ENCODE data around the gene NAXE. TPM values are rescaled to one million over a fixed set of nuclear protein-coding genes. Genes with fewer than 3 reads are reported as not detected.
"Not testable (repeated sequence)": the region's sequence is repeated elsewhere in the genome, so short reads cannot be mapped to it uniquely, and the experiment has no call there.

NAXE gene
- total and polyA plus RNA-seq, 5 experiments from 2014 or later, result 39.7 to 124 (median 85.6) TPM

GRCh38 chr1:156627313-156627880 lies 35.8 kb downstream of the NAXE start:
- peaks cover 6 to 14% (median 11%) of the 10 kb centered on the region in 4 donors for H3K4me1 Mint-ChIP-seq
- no peak overlapping the region for H3K4me3 Mint-ChIP-seq
- no peak overlapping the region for H3K27ac Mint-ChIP-seq
- H3K36me3 Mint-ChIP-seq, result no peaks in the 10 kb centered on the region
- DNase-seq (peak in 5 of 10 donors; percentile 16 to 37 (median 35)), ATAC-seq (no peak)
- peaks cover 31 to 58% (median 50%) of the 10 kb centered on the region in 5 donors for H3K27me3 Mint-ChIP-seq
- POLR2A ChIA-PET, result interaction anchor here (0.6 to 0.7 kb wide), 2 partner anchors 74 to 256 kb away, joined by 3 to 5 read pairs; no protein-coding TSS in a partner anchor
- peaks cover 0 to 2% (median 0%) of the 10 kb centered on the region in 9 donors for H3K9me3 Mint-ChIP-seq

DNA sequence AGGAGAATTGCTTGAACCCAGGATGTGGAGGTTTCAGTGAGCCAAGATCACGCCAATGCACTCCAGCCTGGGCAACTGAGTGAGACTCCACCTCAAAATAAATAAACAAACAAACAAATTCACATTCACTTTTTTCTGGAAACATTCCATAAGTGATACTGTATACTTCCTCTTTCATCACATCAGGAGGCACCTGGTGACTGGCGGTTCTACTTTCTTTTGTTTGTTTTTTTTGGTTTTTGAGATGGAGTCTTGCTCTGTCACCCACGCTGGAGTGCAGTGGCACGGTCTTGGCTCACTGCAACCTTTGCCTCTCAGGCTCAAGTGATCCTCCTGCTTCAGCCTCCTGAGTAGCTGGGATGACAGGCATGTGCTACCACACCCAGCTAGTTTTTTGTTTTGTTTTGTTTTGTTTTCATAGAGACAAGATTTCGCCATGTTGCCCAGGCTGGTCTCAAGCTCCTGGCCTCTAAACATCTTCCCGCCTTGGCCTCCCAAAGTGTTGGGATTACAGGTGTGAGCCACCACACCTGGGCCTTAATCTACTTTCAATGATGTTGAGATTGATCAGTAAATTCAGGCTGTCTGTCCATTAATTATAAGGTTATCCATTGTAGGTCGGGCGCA lies 38.4 kb downstream of the NAXE start:
- no peaks in the 10 kb centered on the region for H3K36me3 Mint-ChIP-seq
- H3K4me1 Mint-ChIP-seq, result peaks cover 6 to 12% (median 6%) of the 10 kb centered on the region in 4 donors
- POLR2A ChIA-PET, result no interaction called here
- peaks cover 37 to 68% (median 60%) of the 10 kb centered on the region in 5 donors for H3K27me3 Mint-ChIP-seq
- ATAC-seq (no peak), DNase-seq (no peak)
- no peak overlapping the region for H3K4me3 Mint-ChIP-seq
- H3K27ac Mint-ChIP-seq, result no peak overlapping the region
- H3K9me3 Mint-ChIP-seq, result peaks cover 0 to 2% (median 0%) of the 10 kb centered on the region in 9 donors

DNA sequence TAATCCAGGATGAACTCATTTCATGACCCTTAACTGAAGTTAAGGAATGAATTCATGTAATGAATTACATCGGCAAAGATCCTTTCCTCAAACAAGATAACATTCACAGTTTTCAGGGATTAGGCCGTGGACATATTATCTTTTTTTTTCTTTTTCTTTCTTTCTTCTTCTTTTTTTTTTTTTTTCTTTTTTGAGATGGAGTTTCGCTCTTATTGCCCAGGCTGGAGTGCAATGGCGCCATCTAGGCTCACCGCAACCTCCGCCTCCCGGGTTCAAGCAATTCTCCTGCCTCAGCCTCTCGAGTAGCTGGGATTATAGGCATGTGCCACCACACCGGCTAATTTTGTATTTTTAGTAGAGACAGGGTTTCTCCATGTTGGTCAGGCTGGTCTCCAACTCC lies 39.6 kb downstream of the NAXE start:
- DNase-seq, H3K4me1 Mint-ChIP-seq, H3K27ac Mint-ChIP-seq, POLR2A ChIA-PET, H3K36me3 Mint-ChIP-seq, H3K4me3 Mint-ChIP-seq, ATAC-seq, H3K9me3 Mint-ChIP-seq: not testable (repeated sequence)
- H3K27me3 Mint-ChIP-seq, result peaks cover 39 to 69% (median 60%) of the 10 kb centered on the region in 5 donors

DNA sequence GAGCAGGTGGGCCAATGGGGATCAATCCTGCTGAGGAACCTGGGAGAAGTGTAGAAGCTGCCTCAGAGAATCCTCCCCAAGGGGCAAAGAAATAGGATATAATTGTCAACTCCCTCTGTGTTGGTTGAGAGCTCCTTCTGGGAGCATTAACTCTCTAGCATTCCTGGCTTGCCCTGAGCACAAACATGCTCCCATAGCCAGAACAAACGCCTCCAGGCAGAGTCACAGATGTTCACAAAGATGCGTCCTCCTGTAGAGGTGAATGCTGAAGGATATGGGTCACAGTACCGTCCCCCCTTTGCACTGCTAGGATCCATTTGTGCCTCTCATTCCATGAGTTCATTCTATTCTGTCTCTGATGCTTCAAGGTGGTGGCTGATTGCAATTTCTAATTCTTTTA lies 40.8 kb downstream of the NAXE start:
- H3K27me3 Mint-ChIP-seq, result peaks cover 42 to 74% (median 58%) of the 10 kb centered on the region in 5 donors
- H3K36me3 Mint-ChIP-seq, result no peaks in the 10 kb centered on the region
- no peaks in the 10 kb centered on the region for H3K4me1 Mint-ChIP-seq
- H3K4me3 Mint-ChIP-seq, result no peak overlapping the region
- ATAC-seq, result no peak
- no peak for DNase-seq
- H3K9me3 Mint-ChIP-seq, result peaks cover 0 to 2% (median 0%) of the 10 kb centered on the region in 9 donors
- no peak overlapping the region for H3K27ac Mint-ChIP-seq
- POLR2A ChIA-PET, result no interaction called here

DNA sequence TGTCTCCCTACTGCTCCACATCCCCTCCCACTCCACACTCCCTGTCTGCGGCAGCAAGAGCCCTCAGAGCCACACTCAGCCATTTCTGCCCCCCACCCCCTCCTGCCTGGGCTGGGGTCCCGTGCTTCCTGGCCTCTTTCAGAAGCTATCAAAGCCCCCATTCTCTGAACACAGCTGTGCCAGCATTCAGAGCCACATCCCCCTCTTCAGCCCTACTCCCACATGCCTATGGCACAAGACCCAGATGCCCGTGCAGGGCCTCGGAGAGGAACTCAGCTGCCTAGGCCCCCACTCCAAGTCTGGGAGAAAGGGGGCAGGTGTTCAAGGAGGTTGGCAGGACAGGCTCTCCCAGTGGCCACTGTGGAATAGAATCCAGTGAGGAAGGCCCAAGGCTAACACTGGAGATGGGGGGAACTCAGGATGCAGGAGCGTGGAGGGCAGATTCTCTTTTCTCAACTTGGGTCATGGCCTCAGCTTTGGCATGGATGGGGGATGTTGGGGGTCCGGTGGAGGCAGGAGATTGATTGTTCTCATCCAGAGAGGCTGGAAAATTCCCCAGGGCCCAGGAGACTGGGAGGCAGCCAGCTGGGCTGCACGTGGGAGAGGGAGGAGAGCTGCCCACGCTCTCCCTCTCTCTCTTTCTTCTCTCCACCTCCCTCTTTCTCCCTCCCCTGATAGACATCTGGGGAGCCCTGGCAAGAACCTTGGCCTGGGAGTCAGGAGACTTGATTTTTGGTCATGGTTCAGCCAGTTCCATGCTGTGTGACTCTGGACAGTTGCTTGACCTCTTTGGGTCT lies 46.8 kb downstream of the NAXE start:
- POLR2A ChIA-PET, result no interaction called here
- H3K27me3 Mint-ChIP-seq, result peaks cover 54 to 91% (median 70%) of the 10 kb centered on the region in 5 donors
- ATAC-seq (no peak), DNase-seq (no peak)
- no peaks in the 10 kb centered on the region for H3K9me3 Mint-ChIP-seq
- peaks cover 14 to 24% (median 23%) of the 10 kb centered on the region in 4 donors for H3K4me1 Mint-ChIP-seq
- no peak overlapping the region for H3K27ac Mint-ChIP-seq
- H3K4me3 Mint-ChIP-seq, result no peak overlapping the region
- H3K36me3 Mint-ChIP-seq, result peaks cover 0 to 2% (median 0%) of the 10 kb centered on the region in 3 donors

GRCh38 chr1:156639601-156640101 lies 48.1 kb downstream of the NAXE start:
- DNase-seq (no peak), ATAC-seq (no peak)
- Mint-ChIP-seq H3K36me3 (peaks cover 0 to 2% (median 0%) of the 10 kb centered on the region in 3 donors), H3K9me3 (no peaks in the 10 kb centered on the region), H3K4me3 (no peak overlapping the region), H3K27me3 (peaks cover 51 to 91% (median 72%) of the 10 kb centered on the region in 5 donors), H3K4me1 (peaks cover 19 to 32% (median 30%) of the 10 kb centered on the region in 4 donors), H3K27ac (no peak overlapping the region)
- POLR2A ChIA-PET, result no interaction called here

DNA sequence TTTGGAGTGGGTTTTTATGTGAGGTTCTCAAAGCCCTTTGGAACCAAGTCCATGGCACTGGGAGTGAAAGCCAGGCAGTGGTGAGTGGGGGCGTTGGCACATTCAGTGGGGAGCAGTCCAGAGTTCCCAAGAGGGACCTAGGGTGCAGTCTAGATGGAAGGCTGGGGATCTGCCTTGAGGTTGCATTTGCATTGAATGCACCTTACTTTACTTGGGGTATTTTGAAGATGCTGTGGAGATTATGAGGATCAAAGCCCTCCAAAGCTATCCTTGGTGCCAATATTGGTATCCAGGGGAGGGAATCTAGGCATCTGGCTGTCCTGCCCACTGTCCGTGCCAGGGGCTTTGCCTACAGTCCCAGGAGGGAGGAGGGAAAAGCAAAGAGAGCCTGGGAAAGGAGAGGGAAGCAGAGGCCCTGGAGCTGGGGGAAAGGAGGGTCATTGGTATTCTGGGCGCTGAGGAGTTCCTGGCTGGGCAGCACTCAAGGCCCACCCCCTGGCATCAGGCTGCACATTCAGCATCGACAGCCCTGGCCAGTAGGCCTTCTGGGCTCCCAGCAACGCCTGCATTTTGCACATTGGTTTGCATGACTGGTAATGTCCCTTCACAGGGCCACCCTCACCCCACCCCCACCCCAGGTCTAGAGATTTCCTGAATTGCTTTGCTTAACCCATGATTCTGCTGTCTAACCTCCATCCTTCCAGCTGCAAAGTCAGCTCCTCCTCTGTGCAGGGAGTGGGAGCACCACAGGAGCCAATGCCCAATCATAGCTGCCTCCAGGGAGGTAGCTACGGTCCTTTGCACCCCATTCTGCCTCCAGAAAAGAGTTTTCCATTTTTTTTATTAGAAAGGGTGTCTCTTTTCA lies 49.5 kb downstream of the NAXE start:
- Mint-ChIP-seq H3K36me3 (peaks cover 0 to 2% (median 0%) of the 10 kb centered on the region in 3 donors), H3K9me3 (no peaks in the 10 kb centered on the region), H3K4me3 (peak overlapping the region; percentile 24 to 87 (median 66)), H3K27ac (peak overlapping the region in 3 of 10 donors; percentile 9 to 67 (median 30)), H3K27me3 (peaks cover 55 to 92% (median 76%) of the 10 kb centered on the region in 5 donors), H3K4me1 (peaks cover 19 to 35% (median 31%) of the 10 kb centered on the region in 4 donors)
- POLR2A ChIA-PET, result interaction anchor here (0.8 kb wide), 1 partner anchor 196 kb away, joined by 4 read pairs; no protein-coding TSS in a partner anchor
- DNase-seq (peak in 1 of 10 donors; percentile 4), ATAC-seq (no peak)

DNA sequence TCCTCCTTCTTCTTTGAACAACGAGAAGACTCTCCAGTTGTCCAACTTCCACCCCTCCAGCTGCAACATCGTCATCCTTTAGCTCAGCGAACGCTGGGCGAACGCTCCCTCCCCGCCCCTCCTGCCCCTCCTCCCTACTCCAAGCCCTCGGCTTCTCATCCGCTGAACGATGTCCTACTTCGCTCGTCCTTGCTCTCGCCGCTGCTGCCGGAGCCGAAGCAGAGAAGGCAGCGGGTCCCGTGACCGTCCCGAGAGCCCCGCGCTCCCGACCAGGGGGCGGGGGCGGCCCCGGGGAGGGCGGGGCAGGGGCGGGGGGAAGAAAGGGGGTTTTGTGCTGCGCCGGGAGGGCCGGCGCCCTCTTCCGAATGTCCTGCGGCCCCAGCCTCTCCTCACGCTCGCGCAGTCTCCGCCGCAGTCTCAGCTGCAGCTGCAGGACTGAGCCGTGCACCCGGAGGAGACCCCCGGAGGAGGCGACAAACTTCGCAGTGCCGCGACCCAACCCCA lies 50.2 kb downstream of the NAXE start, which contains the start of gene BCAN:
TSS of gene BCAN (plus strand) at position 357 of the 504 bp plus-strand sequence. CDS start 3,938 bp downstream, outside the sequence.
- POLR2A ChIA-PET, result interaction anchor here (0.8 to 1.0 kb wide), 2 partner anchors 60 to 197 kb away, joined by 3 to 4 read pairs; no protein-coding TSS in a partner anchor
- peak in 2 of 10 donors; percentile 31 to 60 for DNase-seq
- H3K27ac Mint-ChIP-seq, result peak within 1 kb of the TSS in 4 of 10 donors; percentile 9 to 77 (median 20)

GRCh38 chr1:156642265-156643048 lies 50.9 kb downstream of the NAXE start:
- ATAC-seq (peak; percentile 8 to 49), DNase-seq (peak in 1 of 10 donors; percentile 61)
- Mint-ChIP-seq H3K9me3 (no peaks in the 10 kb centered on the region), H3K27ac (peak overlapping the region in 2 of 10 donors; percentile 9 to 77), H3K4me1 (peaks cover 19 to 38% (median 31%) of the 10 kb centered on the region in 4 donors), H3K4me3 (peak overlapping the region; percentile 53 to 88 (median 72)), H3K27me3 (peaks cover 53 to 97% (median 79%) of the 10 kb centered on the region in 5 donors), H3K36me3 (peaks cover 0 to 5% (median 0%) of the 10 kb centered on the region in 3 donors)
- POLR2A ChIA-PET, result interaction anchor here (0.8 to 1.0 kb wide), 2 partner anchors 61 to 197 kb away, joined by 3 to 4 read pairs; no protein-coding TSS in a partner anchor

More for the DNA sequence above, 50.2 kb downstream of the NAXE start, which contains the start of gene BCAN:
- Mint-ChIP-seq H3K36me3 (peaks cover 0 to 5% (median 0%) of the 10 kb centered on the region in 3 donors), H3K9me3 (no peaks in the 10 kb centered on the region), H3K27me3 (peaks cover 53 to 91% (median 77%) of the 10 kb centered on the region in 5 donors), H3K4me1 (peaks cover 19 to 38% (median 31%) of the 10 kb centered on the region in 4 donors), H3K4me3 (peak within 1 kb of the TSS; percentile 55 to 88 (median 72))
- ATAC-seq, result peak; percentile 26 to 66

DNA sequence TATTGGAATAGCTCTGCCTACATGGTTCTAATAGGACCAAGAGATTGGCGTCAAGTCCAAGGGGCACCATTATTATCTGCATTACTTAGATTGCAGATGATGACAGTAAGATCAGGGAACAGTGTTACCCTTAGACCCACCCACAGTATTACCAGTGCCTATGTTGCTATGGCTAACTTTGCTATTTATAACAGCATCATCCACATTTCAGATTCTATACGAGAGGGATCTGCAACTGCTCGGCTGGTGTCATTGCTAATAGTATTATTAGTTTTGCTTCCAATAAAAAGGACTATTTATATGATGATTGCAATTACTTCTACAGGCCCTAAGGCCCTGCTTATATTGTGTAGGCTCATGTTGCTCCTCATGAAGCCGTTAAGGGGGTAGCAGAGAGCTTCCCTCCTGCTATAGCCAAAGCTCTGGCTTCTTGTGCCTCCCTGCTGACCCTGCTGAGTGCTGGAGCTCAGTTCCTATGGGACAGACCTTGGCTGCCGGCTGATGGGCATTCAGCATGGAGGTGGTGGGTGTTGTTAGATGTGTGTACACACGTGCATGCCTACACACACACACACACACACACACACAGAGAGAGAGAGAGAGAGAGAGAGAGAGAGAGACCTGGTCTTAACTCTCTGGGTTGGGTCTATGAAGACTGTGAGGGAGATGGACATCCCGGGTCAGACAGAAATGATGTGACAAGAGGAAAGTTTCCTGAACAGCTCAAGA lies 51.6 kb downstream of the NAXE start:
- Mint-ChIP-seq H3K27me3 (peaks cover 50 to 99% (median 83%) of the 10 kb centered on the region in 5 donors), H3K9me3 (no peaks in the 10 kb centered on the region), H3K27ac (peak overlapping the region in 5 of 10 donors; percentile 2 to 77 (median 30)), H3K4me3 (peak overlapping the region in 9 of 10 donors; percentile 22 to 88 (median 68)), H3K4me1 (peaks cover 19 to 38% (median 31%) of the 10 kb centered on the region in 4 donors), H3K36me3 (peaks cover 0 to 5% (median 0%) of the 10 kb centered on the region in 3 donors)
- peak in 1 of 2 donors; percentile 2 for ATAC-seq
- DNase-seq, result no peak
- POLR2A ChIA-PET, result interaction anchor here (1.0 kb wide), 1 partner anchor 62 kb away, joined by 3 read pairs; no protein-coding TSS in a partner anchor
